ENCODE measurements around the gene PLEKHA4. TPM values are rescaled to one million over a fixed set of nuclear protein-coding genes. Genes with fewer than 3 reads are reported as not detected.
A peak's percentile ranks its signal among the peaks of the same experiment; 100 is the strongest.

The PLEKHA4 gene
- total RNA-seq, 2 experiments from 2014 or later: 8.1 to 8.4 TPM

DNA sequence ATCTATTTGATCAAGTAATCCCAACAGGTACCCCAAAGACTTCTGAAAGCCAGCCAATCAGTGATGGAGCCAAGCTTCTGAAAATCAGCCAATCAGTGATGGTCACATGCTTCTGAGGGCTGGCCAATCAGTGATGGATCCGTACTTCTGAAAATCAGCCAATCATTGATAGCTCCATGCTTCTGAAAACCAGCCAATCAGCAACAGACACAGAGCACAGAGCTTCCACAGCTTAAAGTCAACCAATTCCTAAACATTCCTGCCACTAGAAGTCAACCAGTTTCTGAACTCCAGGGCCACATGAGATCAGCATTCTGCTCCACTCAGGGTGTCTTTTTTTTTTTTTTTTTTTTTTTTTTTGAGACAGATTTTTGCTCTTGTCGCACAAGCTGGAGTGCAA, 23.9 kb downstream of the PLEKHA4 start:
- Histone ChIP-seq H3K79me2 (ENCODE audit: insufficient read depth, low read depth, low read length) (no peaks in the 10 kb centered on the region), H4K20me1 (ENCODE audit: insufficient read depth, low read length) (no peaks in the 10 kb centered on the region), H3K36me3 (ENCODE audit: insufficient read depth, low read length) (no peaks in the 10 kb centered on the region), H3K9me3 (ENCODE audit: low read length) (no peaks in the 10 kb centered on the region), H3K4me1 (ENCODE audit: insufficient read depth, low read length, poor library complexity, severe bottlenecking) (no peaks in the 10 kb centered on the region), H2AFZ (ENCODE audit: low read length) (no peak overlapping the region), H3K27ac (ENCODE audit: low read depth, low read length, poor library complexity, severe bottlenecking) (no peak overlapping the region), H3K9me2 (ENCODE audit: insufficient read depth, low read length) (no peaks in the 10 kb centered on the region), H3K4me3 (ENCODE audit: low read depth, low read length, poor library complexity, severe bottlenecking) (no peak overlapping the region), H3K4me2 (ENCODE audit: low read length) (no peak overlapping the region)
- TF ChIP-seq, protein P1, sequence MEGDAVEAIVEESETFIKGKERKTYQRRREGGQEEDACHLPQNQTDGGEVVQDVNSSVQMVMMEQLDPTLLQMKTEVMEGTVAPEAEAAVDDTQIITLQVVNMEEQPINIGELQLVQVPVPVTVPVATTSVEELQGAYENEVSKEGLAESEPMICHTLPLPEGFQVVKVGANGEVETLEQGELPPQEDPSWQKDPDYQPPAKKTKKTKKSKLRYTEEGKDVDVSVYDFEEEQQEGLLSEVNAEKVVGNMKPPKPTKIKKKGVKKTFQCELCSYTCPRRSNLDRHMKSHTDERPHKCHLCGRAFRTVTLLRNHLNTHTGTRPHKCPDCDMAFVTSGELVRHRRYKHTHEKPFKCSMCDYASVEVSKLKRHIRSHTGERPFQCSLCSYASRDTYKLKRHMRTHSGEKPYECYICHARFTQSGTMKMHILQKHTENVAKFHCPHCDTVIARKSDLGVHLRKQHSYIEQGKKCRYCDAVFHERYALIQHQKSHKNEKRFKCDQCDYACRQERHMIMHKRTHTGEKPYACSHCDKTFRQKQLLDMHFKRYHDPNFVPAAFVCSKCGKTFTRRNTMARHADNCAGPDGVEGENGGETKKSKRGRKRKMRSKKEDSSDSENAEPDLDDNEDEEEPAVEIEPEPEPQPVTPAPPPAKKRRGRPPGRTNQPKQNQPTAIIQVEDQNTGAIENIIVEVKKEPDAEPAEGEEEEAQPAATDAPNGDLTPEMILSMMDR (conservative IDR thresholded peaks at IDR 0.05; ENCODE audit: low read length): no peak
- TF ChIP-seq EZH2phosphoT487 (IDR thresholded peaks at IDR 0.05; ENCODE audit: borderline replicate concordance, low read depth, low read length): no peak
- BruUV-seq (replicated peaks): no TSS peak
- ChIA-PET CTCF (ENCODE audit: unreplicated experiment) (no interaction called here), POLR2A (interaction anchor here (0.6 to 1.1 kb wide), 2 partner anchors 133 to 584 kb away, joined by 7 to 9 read pairs; no protein-coding TSS in a partner anchor)
- DNase-seq (ENCODE audit: low spot score): no peak
- intact Hi-C loops (cut with micrococcal nuclease; ENCODE audit: unreplicated experiment): no loop called here

DNA sequence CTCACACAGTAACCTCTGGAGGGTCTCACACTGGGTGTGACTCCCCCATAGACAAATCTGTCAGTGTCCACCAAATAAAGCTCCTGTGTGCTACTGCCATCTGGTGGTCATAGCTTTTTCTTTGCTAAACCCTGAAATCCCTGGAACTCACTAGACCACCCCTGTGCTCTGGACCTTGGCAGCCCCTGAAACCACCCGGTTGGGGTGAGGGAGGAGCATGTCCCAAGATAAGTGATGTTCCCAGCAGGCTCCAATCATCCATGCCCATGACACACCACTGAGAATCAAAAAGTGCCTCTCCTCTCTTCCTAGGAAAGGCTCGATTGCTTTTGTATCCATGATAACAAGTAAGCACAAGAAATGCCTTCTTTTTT, 25.6 kb downstream of the PLEKHA4 start:
- no peak overlapping the region for H2AFZ ChIP-seq (ENCODE audit: low read length)
- BruUV-seq (replicated peaks): no TSS peak
- ChIA-PET CTCF (ENCODE audit: unreplicated experiment) (interaction anchor here (0.6 to 1.2 kb wide), 4 partner anchors 15 to 128 kb away, joined by 3 to 5 read pairs (median 4); no protein-coding TSS in a partner anchor), POLR2A (no interaction called here)
- TF ChIP-seq EZH2phosphoT487 (IDR thresholded peaks at IDR 0.05; ENCODE audit: borderline replicate concordance, low read depth, low read length): no peak
- TF ChIP-seq, protein P1 (conservative IDR thresholded peaks at IDR 0.05; ENCODE audit: low read length): peak; percentile 98
- peak; percentile 76 for DNase-seq (ENCODE audit: low spot score)
- H4K20me1 ChIP-seq (ENCODE audit: insufficient read depth, low read length): no peaks in the 10 kb centered on the region
- H3K9me2 ChIP-seq (ENCODE audit: insufficient read depth, low read length): no peaks in the 10 kb centered on the region
- H3K4me1 ChIP-seq (ENCODE audit: insufficient read depth, low read length, poor library complexity, severe bottlenecking): no peaks in the 10 kb centered on the region
- H3K9me3 ChIP-seq (ENCODE audit: low read length): no peaks in the 10 kb centered on the region
- no peaks in the 10 kb centered on the region for H3K79me2 ChIP-seq (ENCODE audit: insufficient read depth, low read depth, low read length)
- no peak overlapping the region for H3K4me3 ChIP-seq (ENCODE audit: low read depth, low read length, poor library complexity, severe bottlenecking)
- H3K36me3 ChIP-seq (ENCODE audit: insufficient read depth, low read length): no peaks in the 10 kb centered on the region
- no peak overlapping the region for H3K27ac ChIP-seq (ENCODE audit: low read depth, low read length, poor library complexity, severe bottlenecking)
- H3K4me2 ChIP-seq (ENCODE audit: low read length): no peak overlapping the region
- intact Hi-C loops (cut with micrococcal nuclease; ENCODE audit: unreplicated experiment): no loop called here

DNA sequence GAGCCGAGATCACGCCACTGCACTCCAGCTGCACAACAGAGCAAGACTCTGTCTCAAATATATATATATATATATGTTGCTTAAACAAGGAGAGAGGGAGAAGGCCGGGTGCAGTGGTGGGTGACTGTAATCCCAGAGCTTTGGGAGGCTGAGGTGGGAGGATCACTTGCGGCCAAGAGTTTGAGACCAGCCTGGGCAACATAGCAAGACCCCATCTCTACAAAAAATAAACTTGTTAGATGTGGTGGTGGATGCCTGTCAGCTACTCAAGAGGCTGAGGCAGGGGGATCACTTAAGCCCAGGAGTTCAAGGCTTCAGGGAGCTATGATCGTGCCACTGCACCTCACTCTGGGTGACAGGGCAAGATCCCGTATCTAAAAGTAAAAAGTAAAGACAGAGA, 26.8 kb downstream of the PLEKHA4 start:
- no peaks in the 10 kb centered on the region for H3K9me2 ChIP-seq (ENCODE audit: insufficient read depth, low read length)
- TF ChIP-seq, protein P1 (conservative IDR thresholded peaks at IDR 0.05; ENCODE audit: low read length): no peak
- no peak for TF ChIP-seq EZH2phosphoT487 (IDR thresholded peaks at IDR 0.05; ENCODE audit: borderline replicate concordance, low read depth, low read length)
- H3K79me2 ChIP-seq (ENCODE audit: insufficient read depth, low read depth, low read length): no peaks in the 10 kb centered on the region
- intact Hi-C loops (cut with micrococcal nuclease; ENCODE audit: unreplicated experiment): no loop called here
- no peak overlapping the region for H2AFZ ChIP-seq (ENCODE audit: low read length)
- H3K27ac ChIP-seq (ENCODE audit: low read depth, low read length, poor library complexity, severe bottlenecking): no peak overlapping the region
- H3K4me3 ChIP-seq (ENCODE audit: low read depth, low read length, poor library complexity, severe bottlenecking): no peak overlapping the region
- H3K4me2 ChIP-seq (ENCODE audit: low read length): no peak overlapping the region
- no peaks in the 10 kb centered on the region for H3K36me3 ChIP-seq (ENCODE audit: insufficient read depth, low read length)
- H3K4me1 ChIP-seq (ENCODE audit: insufficient read depth, low read length, poor library complexity, severe bottlenecking): peaks cover 7% of the 10 kb centered on the region
- BruUV-seq (replicated peaks): no TSS peak
- DNase-seq (ENCODE audit: low spot score): no peak
- CTCF ChIA-PET (ENCODE audit: unreplicated experiment): interaction anchor here (1.1 kb wide), 1 partner anchor 29 kb away, joined by 3 read pairs; no protein-coding TSS in a partner anchor
- POLR2A ChIA-PET: interaction anchor here (0.7 kb wide), 1 partner anchor 104 kb away, joined by 6 read pairs; no protein-coding TSS in a partner anchor
- H4K20me1 ChIP-seq (ENCODE audit: insufficient read depth, low read length): no peaks in the 10 kb centered on the region
- H3K9me3 ChIP-seq (ENCODE audit: low read length): no peaks in the 10 kb centered on the region

Measured in OCI-LY7 (cell line).